Heart right ventricle (tissue), 16 donors: ENCODE measurements around the gene CAPZB. TPM values are rescaled to one million over a fixed set of nuclear protein-coding genes. Genes with fewer than 3 reads are reported as not detected.
A peak's percentile ranks its signal among the peaks of the same experiment; 100 is the strongest.

Source experiments
- ATAC-seq, 8 donors: fragments of 200-7000 bp; cut with Tn5 transposase; one replicate each; pipeline ENCODE4 v1.9.1; 2020; ENCODE audit warnings: mild to moderate bottlenecking in 8 of 8, moderate library complexity in 8 of 8, moderate number of reproducible peaks in 1 of 8
- DNase-seq, 2 donors: peaks; one replicate each; pipeline ENCODE4 v3.0.0-alpha.2; 2020
- H3K27ac ChIP-seq, 10 donors: fragments of 200-600 bp; sonication (generic) in 2 of 10; one replicate each; pipeline versions ENCODE4 v1.5.0 to v1.8.0; 2020 to 2022; ENCODE audit warnings: mild to moderate bottlenecking in 3 of 10
- H3K27me3 ChIP-seq, 7 donors: fragments of 200-600 bp; one replicate each; pipeline ENCODE4 v1.8.0; 2021 to 2022; ENCODE audit warnings: mild to moderate bottlenecking in 2 of 7
- H3K36me3 ChIP-seq, 9 donors: fragments of 200-600 bp; sonication (generic) in 1 of 9; one replicate each; pipeline versions ENCODE4 v1.5.0 to v1.8.0; 2020 to 2022; ENCODE audit warnings: mild to moderate bottlenecking in 2 of 9
- H3K4me1 ChIP-seq, 9 donors: fragments of 200-600 bp; sonication (generic) in 1 of 9; one replicate each; pipeline versions ENCODE4 v1.5.0 to v1.8.0; 2020 to 2022; ENCODE audit warnings: mild to moderate bottlenecking in 4 of 9
- H3K4me3 ChIP-seq, 10 donors: fragments of 200-600 bp; sonication (generic) in 2 of 10; one replicate each; pipeline versions ENCODE4 v1.5.0 to v1.8.0; 2020 to 2022; ENCODE audit warnings: mild to moderate bottlenecking in 7 of 10, moderate library complexity in 2 of 10
- H3K9me3 ChIP-seq, 11 donors: fragments of 200-600 bp in 10 of 11; sonication (generic) in 2 of 11; one replicate each; pipeline versions ENCODE4 v1.5.0 to v1.8.0; 2013 to 2022; ENCODE audit warnings: mild to moderate bottlenecking in 2 of 11, control low read depth in 1 of 11, moderate library complexity in 1 of 11
- CTCF ChIP-seq, 9 donors: fragments of 200-600 bp; sonication (generic) in 2 of 9; IDR thresholded peaks; one replicate each; pipeline versions ENCODE4 v1.5.0 to v1.8.0; 2021 to 2022; ENCODE audit warnings: antibody characterized with exemption in 9 of 9, mild to moderate bottlenecking in 5 of 9, moderate library complexity in 1 of 9
- WGBS, 2 donors: extraction: QIAGEN DNeasy Blood & Tissue Kit; methylation state at CpG; one replicate each; pipeline ENCODE4 v1.1.7; 2013; ENCODE audit warnings: inconsistent platforms in 1 of 2; 5-methylcytosine and 5-hydroxymethylcytosine counted together
- intact Hi-C, 10 donors: fragments of 100-400 bp; cut with DNase I; formaldehyde crosslinking; loops; one replicate each; pipeline versions ENCODE4 v1.11.1 to v1.14.2; 2022
- polyA plus RNA-seq, 2 donors: library from polyadenylated mRNA; stranded (reverse); fragments of 200-250 nt; gene quantifications; one replicate each; pipeline ENCODE4 v1.2.3, GENCODE V29; 2013
- total RNA-seq, 10 donors: library from RNA; stranded (reverse); fragmentation: NEBNext Ultra II Directional in 3 of 10; extraction: Animal tissue kit (Norgen Biotek cat#: 25700) in 3 of 10; gene quantifications; one replicate each; pipeline versions ENCODE4 v1.2.1 to v1.2.4, GENCODE V29; 2021 to 2023
- donor health status: Arrhythmogenic right ventricular cardiomyopathy.
- donor health status: ischemic (EF 13 %, LVEDD 7.1; RV severe dilation, severe dysfunction).
- donor health status: healthy with polysubstance abuse.
- donor health status: DM: no; HTN: yes; CAD: no.
- donor health status: DM: no; HTN: no; CAD: no.
- donor health status: ischemic (EF 25% LVEDD 6.9; RV normal size, moderate dysfunction).
- donor health status: ischemic (EF 25% LVEDD 5.7; RV mildly dilated, moderate dysfunction).
- donor health status: healthy.
- donor health status: DM: yes; HTN: yes; CAD: no.
- donor health status: Ischemic cardiomyopathy.
- donor health status: ischemic (EF 35%, LVEDD 5.7; RV mildly dilated, moderate dysfunction).
- donor health status: nonischemic (EF 11% LVEDD 7.7; RV severe dilation, severe dysfunction).
- donor health status: DM: yes; HTN: yes; CAD: no.
- donor health status: PGD.
- donor health status: ischemic (EF 29% LVEDD 5.4; RV normal size, mild dysfunction).
- donor health status: nonischemic (EF 23%, LVEDD 6.1; RV moderate dilation, normal function).

Gene CAPZB
- total and polyA plus RNA-seq, 12 donors: 158 to 307 (median 228) TPM

- Histone ChIP-seq H3K27ac (peak overlapping the region in 4 of 10 donors; percentile 5 to 87 (median 50)), H3K36me3 (peaks cover 0 to 41% (median 2%) of the 10 kb centered on the region in 9 donors), H3K4me3 (no peak overlapping the region), H3K9me3 (no peaks in the 10 kb centered on the region), H3K27me3 (no peaks in the 10 kb centered on the region), H3K4me1 (peaks cover 11 to 78% (median 43%) of the 10 kb centered on the region in 9 donors)
- ATAC-seq (no peak), DNase-seq (no peak)
- intact Hi-C loops: loop anchor here in 9 of 10 donors (5.0 to 10.0 kb wide), 9 partner anchors 82 to 262 kb away; partner anchors contain the start of gene CAPZB (in 2 of the 9)
- 83 to 86% methylated on average over 14 of the region's 14 CpGs for WGBS, 2 donors
- no peak for TF ChIP-seq CTCF (IDR thresholded peaks at IDR 0.05)
Observed at GRCh38 chr1:19393046-19393445, 92.3 kb downstream of the CAPZB start.

GRCh38 chr1:19392221-19392620 is 93.1 kb downstream of the CAPZB start:
- H3K36me3 ChIP-seq: peaks cover 0 to 33% (median 0%) of the 10 kb centered on the region in 9 donors
- H3K27me3 ChIP-seq: no peaks in the 10 kb centered on the region
- intact Hi-C loops: loop anchor here in 9 of 10 donors (5.0 to 10.0 kb wide), 9 partner anchors 83 to 263 kb away; partner anchors contain the start of gene CAPZB (in 2 of the 9)
- H3K4me1 ChIP-seq: peaks cover 11 to 78% (median 48%) of the 10 kb centered on the region in 9 donors
- no peak overlapping the region for H3K4me3 ChIP-seq
- H3K9me3 ChIP-seq: no peaks in the 10 kb centered on the region
- TF ChIP-seq CTCF (IDR thresholded peaks at IDR 0.05): no peak
- ATAC-seq (no peak), DNase-seq (no peak)
- 81 to 93% methylated on average over 9 of the region's 9 CpGs for WGBS, 2 donors
- H3K27ac ChIP-seq: peak overlapping the region in 6 of 10 donors; percentile 61 to 87 (median 76)

DNA sequence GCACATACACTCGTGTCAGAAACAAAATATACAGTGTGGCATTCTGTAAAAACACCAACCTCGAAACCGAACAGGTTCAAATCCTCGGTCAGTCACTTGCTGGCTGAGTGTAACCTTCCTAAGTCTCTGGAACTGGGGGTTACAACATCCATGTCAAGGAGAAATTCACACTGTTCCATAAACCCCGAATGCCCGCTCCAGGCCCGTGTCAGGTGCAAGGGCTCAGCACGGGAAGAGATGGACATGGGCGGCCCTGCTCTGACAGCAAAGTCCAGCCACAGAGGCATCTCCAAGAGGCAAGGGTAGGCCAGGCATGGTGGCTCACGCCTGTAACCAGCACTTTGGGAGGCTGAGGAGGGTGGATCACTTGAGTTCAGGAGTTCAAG is 93.8 kb downstream of the CAPZB start:
- WGBS, 2 donors: 47 to 53% methylated on average over 10 of the region's 10 CpGs
- H3K4me3 ChIP-seq: peak overlapping the region in 5 of 10 donors; percentile 22 to 39 (median 27)

More for the DNA sequence above, 93.8 kb downstream of the CAPZB start:
- no peak for TF ChIP-seq CTCF (IDR thresholded peaks at IDR 0.05)
- Histone ChIP-seq H3K4me1 (peaks cover 12 to 84% (median 54%) of the 10 kb centered on the region in 9 donors), H3K27ac (peak overlapping the region in 9 of 10 donors; percentile 2 to 87 (median 72)), H3K27me3 (no peaks in the 10 kb centered on the region), H3K9me3 (no peaks in the 10 kb centered on the region), H3K36me3 (peaks cover 0 to 31% (median 0%) of the 10 kb centered on the region in 9 donors)
- intact Hi-C loops: loop anchor here in 9 of 10 donors (1.0 to 10.0 kb wide), 11 partner anchors 83 to 263 kb away; partner anchors contain the start of gene CAPZB (in 3 of the 9)
- ATAC-seq (peak in 3 of 8 donors; percentile 1 to 12 (median 2)), DNase-seq (no peak)
